Spinal cord (tissue), 10 donors: Measurements from ENCODE around the gene AMBN. TPM values are rescaled to one million over a fixed set of nuclear protein-coding genes. Genes with fewer than 3 reads are reported as not detected.

Experiments
- DNase-seq, 6 donors: peaks; one replicate each; pipeline versions ENCODE4 v3.0.0 to v3.0.0-alpha.2; 2013 to 2015; ENCODE audit warnings: low spot score in 6 of 6, low read depth in 4 of 6
- H3K27ac ChIP-seq: one replicate; pipeline ENCODE4 v1.5.1; 2013; ENCODE audit warnings: low read depth, low read length, control low read depth
- H3K27me3 ChIP-seq: one replicate; pipeline ENCODE4 v1.6.1; 2013; ENCODE audit warnings: low read length; ENCODE audit not compliant: control insufficient read depth, insufficient read depth
- H3K36me3 ChIP-seq: one replicate; pipeline ENCODE4 v1.6.1; 2013; ENCODE audit warnings: low read length; ENCODE audit not compliant: control insufficient read depth, insufficient read depth
- H3K4me1 ChIP-seq: one replicate; pipeline ENCODE4 v1.6.1; 2013; ENCODE audit warnings: low read length; ENCODE audit not compliant: control insufficient read depth, insufficient read depth
- H3K4me3 ChIP-seq: one replicate; pipeline ENCODE4 v1.5.1; 2013; ENCODE audit warnings: low read depth, low read length, control low read depth
- H3K9me3 ChIP-seq: one replicate; pipeline ENCODE4 v1.6.1; 2013; ENCODE audit warnings: low read length; ENCODE audit not compliant: control insufficient read depth, insufficient read depth
- WGBS: methylation state at CpG from one replicate; pipeline ENCODE4 v1.1.5; 2013; ENCODE audit warnings: missing lambda C conversion rate; ENCODE audit not compliant: insufficient coverage; 5-methylcytosine and 5-hydroxymethylcytosine counted together
- polyA plus RNA-seq, 2 donors: library from polyadenylated mRNA; unstranded; fragments of 120-200 nt; gene quantifications; one replicate each; pipeline ENCODE4 v1.2.1, GENCODE V29; 2013; ENCODE audit not compliant: insufficient read length in 2 of 2
- total RNA-seq, 2 donors: library from RNA; depleted of rRNA in 1 of 2; stranded (reverse); fragments of 120-200 nt in 1 of 2; fragments of >200 nt in 1 of 2; gene quantifications; one replicate each; pipeline versions ENCODE4 v1.2.3 to v1.2.4, GENCODE V29; 2013 to 2014
- donor health status: healthy.

AMBN gene
- total and polyA plus RNA-seq, 4 donors, result not detected

DNA sequence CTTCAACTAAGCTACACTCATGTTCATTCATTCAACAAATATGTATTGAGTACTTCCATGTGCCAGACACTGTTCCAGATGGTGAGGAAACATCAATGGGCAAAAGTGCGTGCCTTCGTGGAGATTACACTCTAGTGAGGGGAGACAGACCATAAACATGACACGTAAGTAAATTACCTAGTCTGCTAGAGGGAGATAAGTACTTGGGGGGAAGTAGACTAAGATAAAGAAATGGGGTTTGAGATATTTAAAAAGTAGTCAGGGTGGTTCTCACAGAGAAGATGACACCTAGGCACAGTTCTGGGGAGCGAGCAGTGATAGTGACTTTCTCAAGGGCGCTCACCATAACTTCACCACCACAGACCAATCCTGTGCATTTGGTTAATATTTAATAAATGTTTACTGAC is 62.6 kb downstream of the AMBN start:
- no peak overlapping the region for H3K27ac ChIP-seq
- H3K27me3 ChIP-seq, result no peaks in the 10 kb centered on the region
- WGBS, result 96% methylated on average over 3 of the region's 5 CpGs
- H3K4me1 ChIP-seq, result no peaks in the 10 kb centered on the region
- no peak for DNase-seq
- no peaks in the 10 kb centered on the region for H3K36me3 ChIP-seq
- H3K4me3 ChIP-seq, result no peak overlapping the region
- no peaks in the 10 kb centered on the region for H3K9me3 ChIP-seq

Other genes starting within 250 kb of the AMBN start
- gene SMR3A, start 231.5 kb upstream of the AMBN start, total RNA-seq, result not detected
- not detected for gene SMR3A, start 231.5 kb upstream of the AMBN start, polyA plus RNA-seq
- gene SMR3B, start 209.1 kb upstream of the AMBN start, total RNA-seq, result not detected
- not detected for gene SMR3B, start 209.1 kb upstream of the AMBN start, polyA plus RNA-seq
- not detected for gene OPRPN, start 194.3 kb upstream of the AMBN start, total RNA-seq
- gene OPRPN, start 194.3 kb upstream of the AMBN start, polyA plus RNA-seq, result not detected
- not detected for gene MUC7, start 120.1 kb upstream of the AMBN start, total RNA-seq
- gene MUC7, start 120.1 kb upstream of the AMBN start, polyA plus RNA-seq, result not detected
- not detected for gene AMTN, start 73.7 kb upstream of the AMBN start, total RNA-seq
- not detected for gene AMTN, start 73.7 kb upstream of the AMBN start, polyA plus RNA-seq
- gene ENAM, start 36.5 kb downstream of the AMBN start, total RNA-seq, result under 1 TPM in 1 of 2 donors, not detected in 1; 0.06 TPM
- gene ENAM, start 36.5 kb downstream of the AMBN start, polyA plus RNA-seq, result under 1 TPM in 1 of 2 donors, not detected in 1; 0.46 TPM
- 1 to 10 TPM in 1 of 2 donors, under 1 TPM in 1; 0.39 to 1.7 TPM for gene JCHAIN, start 74.3 kb downstream of the AMBN start, total RNA-seq
- gene JCHAIN, start 74.3 kb downstream of the AMBN start, polyA plus RNA-seq, result not detected
- gene UTP3, start 96.3 kb downstream of the AMBN start, total RNA-seq, result 10 to 100 TPM; 16.4 to 18.7 TPM
- 10 to 100 TPM; 21.8 to 28.3 TPM for gene UTP3, start 96.3 kb downstream of the AMBN start, polyA plus RNA-seq
- 100 to 1,000 TPM; 137 to 279 TPM for gene RUFY3, start 129.7 kb downstream of the AMBN start, total RNA-seq
- 100 to 1,000 TPM; 186 to 212 TPM for gene RUFY3, start 129.7 kb downstream of the AMBN start, polyA plus RNA-seq
- gene GRSF1, start 247.6 kb downstream of the AMBN start, total RNA-seq, result 10 to 100 TPM; 71.8 to 73.9 TPM
- 100 to 1,000 TPM in 1 of 2 donors, 10 to 100 TPM in 1; 93.5 to 100 TPM for gene GRSF1, start 247.6 kb downstream of the AMBN start, polyA plus RNA-seq